Osteoblast (primary cell): ENCODE data around the gene ATP8B4. TPM values are rescaled to one million over a fixed set of nuclear protein-coding genes. Genes with fewer than 3 reads are reported as not detected.

Source experiments
- DNase-seq: peaks from one replicate; pipeline ENCODE4 v3.0.0; 2011; ENCODE audit warnings: low spot score, mixed read lengths; ENCODE audit not compliant: insufficient read length; ENCODE audit errors: missing footprints
- H2AFZ ChIP-seq: 2 replicates; pipeline ENCODE4 v1.6.0; 2011; ENCODE audit warnings: mild to moderate bottlenecking, low read length
- H3K27ac ChIP-seq: 2 replicates; pipeline ENCODE4 v1.5.1; 2011; ENCODE audit warnings: mild to moderate bottlenecking, low read depth, low read length, moderate library complexity
- H3K27me3 ChIP-seq: 2 replicates; pipeline ENCODE4 v1.6.0; 2012; ENCODE audit warnings: mild to moderate bottlenecking, control low read depth, inconsistent platforms, low read length, moderate library complexity; ENCODE audit not compliant: insufficient read depth
- H3K36me3 ChIP-seq: 2 replicates; pipeline ENCODE4 v1.5.1; 2011; ENCODE audit warnings: mild to moderate bottlenecking, low read length, control low read depth, moderate library complexity; ENCODE audit not compliant: insufficient read depth
- H3K4me1 ChIP-seq: 2 replicates; pipeline ENCODE4 v1.5.1; 2011; ENCODE audit warnings: mild to moderate bottlenecking, low read length, control low read depth, moderate library complexity; ENCODE audit not compliant: insufficient read depth
- H3K4me2 ChIP-seq: 2 replicates; pipeline ENCODE4 v1.6.0; 2011; ENCODE audit warnings: mild to moderate bottlenecking, low read length; ENCODE audit not compliant: insufficient read depth
- H3K4me3 ChIP-seq: fragments of 200-600 bp; sonication (generic); 3 replicates; pipeline ENCODE4 v1.5.1; 2012; ENCODE audit warnings: mild to moderate bottlenecking, low read length, inconsistent platforms; ENCODE audit not compliant: insufficient read depth
- H3K79me2 ChIP-seq: 2 replicates; pipeline ENCODE4 v1.6.0; 2012; ENCODE audit warnings: mild to moderate bottlenecking, low read length, control low read depth, inconsistent platforms; ENCODE audit not compliant: insufficient read depth
- H3K9me3 ChIP-seq: 2 replicates; pipeline ENCODE4 v1.5.1; 2011; ENCODE audit warnings: low read depth, low read length, control low read depth
- H4K20me1 ChIP-seq: 2 replicates; pipeline ENCODE4 v1.6.0; 2012; ENCODE audit warnings: mild to moderate bottlenecking, low read length, control low read depth; ENCODE audit not compliant: insufficient read depth
- total RNA-seq: library from RNA; depleted of rRNA; stranded (reverse); fragments of >200 nt; gene quantifications from 2 replicates; pipeline ENCODE4 v1.2.3, GENCODE V29; 2012
- TF ChIP-seq, protein P1 (sequence below): IDR thresholded peaks from 2 replicates; pipeline ENCODE4 v1.5.1; 2011; ENCODE audit warnings: mild to moderate bottlenecking, low read depth, low read length, moderate library complexity; ENCODE audit errors: extremely low read depth

The ATP8B4 gene
- total RNA-seq, 1 donor, result 1.1 TPM

DNA sequence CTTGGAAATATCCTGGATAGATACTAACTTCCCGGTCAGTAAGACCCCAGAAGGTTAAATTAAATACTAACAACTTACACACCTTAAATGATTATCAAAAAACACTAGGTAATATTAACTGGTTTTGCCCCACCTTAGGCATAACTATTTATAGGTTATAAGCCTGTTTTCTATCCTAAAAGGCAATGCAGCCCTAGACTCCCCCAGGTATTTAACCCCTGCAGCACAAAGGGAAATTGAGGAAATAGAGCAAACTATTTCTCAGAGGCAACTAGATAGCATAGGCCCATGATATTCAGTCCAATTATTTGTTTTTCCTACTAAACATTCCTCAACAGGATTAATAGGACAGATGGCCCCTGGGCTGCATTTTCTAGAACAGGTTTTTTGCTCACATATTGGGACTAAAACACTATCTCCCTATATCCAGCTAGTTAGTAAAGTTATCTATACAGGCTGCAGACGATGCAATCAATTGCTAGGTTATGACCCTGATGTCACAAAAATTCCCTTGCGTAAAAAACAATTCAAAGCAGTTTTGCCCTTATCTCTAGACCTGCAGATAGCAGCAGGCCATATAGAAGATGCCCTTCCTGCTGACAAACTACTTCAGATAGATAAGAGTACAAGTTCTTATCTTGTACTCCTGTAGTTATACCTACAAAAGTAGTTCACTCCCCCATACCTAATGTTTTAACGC, 276.9 kb downstream of the ATP8B4 start:
- no peak overlapping the region for H2AFZ ChIP-seq

DNA sequence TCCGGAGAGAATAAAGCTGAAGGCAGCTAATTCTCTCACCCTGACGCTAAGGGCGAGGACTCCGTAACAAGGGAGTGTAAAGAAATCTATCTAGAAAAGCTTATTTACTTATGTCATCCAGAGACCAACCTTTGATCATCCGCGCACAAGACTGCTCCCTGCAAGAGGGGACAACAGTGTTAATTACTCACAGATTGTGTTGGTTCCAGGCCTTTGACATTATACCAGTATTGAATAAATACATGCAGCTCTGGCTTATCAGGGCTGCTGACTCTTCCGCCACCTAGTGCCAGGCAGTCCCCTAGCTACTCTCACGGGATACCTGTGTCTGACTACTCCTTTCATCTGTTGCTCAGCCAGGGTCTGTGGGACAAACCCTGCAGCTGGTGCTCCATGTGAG, 286.5 kb downstream of the ATP8B4 start:
- no peak overlapping the region for H2AFZ ChIP-seq
- H3K9me3 ChIP-seq, result no peaks in the 10 kb centered on the region
- H3K27ac ChIP-seq, result peak overlapping the region; percentile 79
- peaks cover 20% of the 10 kb centered on the region for H3K4me1 ChIP-seq
- DNase-seq, result no peak
- no peaks in the 10 kb centered on the region for H3K79me2 ChIP-seq
- H3K4me3 ChIP-seq, result no peak overlapping the region
- no peak overlapping the region for H3K4me2 ChIP-seq
- TF ChIP-seq, protein P1, sequence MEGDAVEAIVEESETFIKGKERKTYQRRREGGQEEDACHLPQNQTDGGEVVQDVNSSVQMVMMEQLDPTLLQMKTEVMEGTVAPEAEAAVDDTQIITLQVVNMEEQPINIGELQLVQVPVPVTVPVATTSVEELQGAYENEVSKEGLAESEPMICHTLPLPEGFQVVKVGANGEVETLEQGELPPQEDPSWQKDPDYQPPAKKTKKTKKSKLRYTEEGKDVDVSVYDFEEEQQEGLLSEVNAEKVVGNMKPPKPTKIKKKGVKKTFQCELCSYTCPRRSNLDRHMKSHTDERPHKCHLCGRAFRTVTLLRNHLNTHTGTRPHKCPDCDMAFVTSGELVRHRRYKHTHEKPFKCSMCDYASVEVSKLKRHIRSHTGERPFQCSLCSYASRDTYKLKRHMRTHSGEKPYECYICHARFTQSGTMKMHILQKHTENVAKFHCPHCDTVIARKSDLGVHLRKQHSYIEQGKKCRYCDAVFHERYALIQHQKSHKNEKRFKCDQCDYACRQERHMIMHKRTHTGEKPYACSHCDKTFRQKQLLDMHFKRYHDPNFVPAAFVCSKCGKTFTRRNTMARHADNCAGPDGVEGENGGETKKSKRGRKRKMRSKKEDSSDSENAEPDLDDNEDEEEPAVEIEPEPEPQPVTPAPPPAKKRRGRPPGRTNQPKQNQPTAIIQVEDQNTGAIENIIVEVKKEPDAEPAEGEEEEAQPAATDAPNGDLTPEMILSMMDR, result peak; percentile 29
- no peaks in the 10 kb centered on the region for H3K36me3 ChIP-seq
- no peaks in the 10 kb centered on the region for H4K20me1 ChIP-seq
- no peaks in the 10 kb centered on the region for H3K27me3 ChIP-seq

More for the DNA sequence above, 276.9 kb downstream of the ATP8B4 start:
- no peak for DNase-seq
- Histone ChIP-seq H3K4me1 (peaks cover 12% of the 10 kb centered on the region), H4K20me1 (no peaks in the 10 kb centered on the region), H3K36me3 (no peaks in the 10 kb centered on the region), H3K79me2 (no peaks in the 10 kb centered on the region), H3K4me3 (no peak overlapping the region), H3K9me3 (no peaks in the 10 kb centered on the region), H3K4me2 (no peak overlapping the region), H3K27me3 (no peaks in the 10 kb centered on the region), H3K27ac (no peak overlapping the region)
- TF ChIP-seq, protein P1, result no peak

GRCh38 chr15:49831206-49831965, 287.6 kb downstream of the ATP8B4 start:
- no peaks in the 10 kb centered on the region for H3K36me3 ChIP-seq
- no peaks in the 10 kb centered on the region for H4K20me1 ChIP-seq
- peak overlapping the region; percentile 79 for H3K27ac ChIP-seq
- H3K4me1 ChIP-seq, result peaks cover 20% of the 10 kb centered on the region
- H3K27me3 ChIP-seq, result no peaks in the 10 kb centered on the region
- peak overlapping the region; percentile 8 for H3K4me2 ChIP-seq
- no peak overlapping the region for H3K4me3 ChIP-seq
- H3K79me2 ChIP-seq, result no peaks in the 10 kb centered on the region
- DNase-seq, result peak; percentile 57
- TF ChIP-seq, protein P1, result no peak
- H2AFZ ChIP-seq, result peak overlapping the region; percentile 65
- no peaks in the 10 kb centered on the region for H3K9me3 ChIP-seq

- no peak overlapping the region for H2AFZ ChIP-seq
- no peak overlapping the region for H3K4me3 ChIP-seq
- H3K27me3 ChIP-seq, result no peaks in the 10 kb centered on the region
- no peaks in the 10 kb centered on the region for H3K36me3 ChIP-seq
- H3K4me1 ChIP-seq, result peaks cover 20% of the 10 kb centered on the region
- H3K4me2 ChIP-seq, result no peak overlapping the region
- DNase-seq, result no peak
- H4K20me1 ChIP-seq, result no peaks in the 10 kb centered on the region
- peak overlapping the region; percentile 79 for H3K27ac ChIP-seq
- no peaks in the 10 kb centered on the region for H3K79me2 ChIP-seq
- TF ChIP-seq, protein P1, result no peak
- H3K9me3 ChIP-seq, result no peaks in the 10 kb centered on the region
Measured at GRCh38 chr15:49830391-49830790, 288.6 kb downstream of the ATP8B4 start.
